GM18511 (cell line): Measurements from ENCODE around the gene ACTR5.
A peak's percentile ranks its signal among the peaks of the same experiment; 100 is the strongest.

Source experiments
- ATAC-seq: cut with Tn5 transposase; IDR thresholded peaks from one replicate; pipeline ENCODE4 v1.9.1; 2021; ENCODE audit warnings: mild to moderate bottlenecking, moderate library complexity; ENCODE audit not compliant: unreplicated experiment

Gene ACTR5

GRCh38 chr20:38748097-38748860, at the start of gene ACTR5:
Gene ACTR5, plus strand, starts transcription at chr20:38748460. Its CDS starts 19 bp downstream, at chr20:38748479.
- ATAC-seq = peak; percentile 91

GRCh38 chr20:38698541-38698940, 49.7 kb upstream of the ACTR5 start:
- ATAC-seq = no peak

- no peak for ATAC-seq
These were observed 48.1 kb upstream of the ACTR5 start for GRCh38 chr20:38700141-38700540.

- ATAC-seq = no peak
These were observed 47.3 kb upstream of the ACTR5 start for GRCh38 chr20:38700926-38701325.

- no peak for ATAC-seq
These were observed 44.7 kb upstream of the ACTR5 start for GRCh38 chr20:38703526-38703925.

GRCh38 chr20:38704136-38704535, 44.1 kb upstream of the ACTR5 start:
- no peak for ATAC-seq

GRCh38 chr20:38706509-38706908, 41.8 kb upstream of the ACTR5 start:
- no peak for ATAC-seq

- no peak for ATAC-seq
These were observed 34.0 kb upstream of the ACTR5 start for GRCh38 chr20:38714308-38714707.

GRCh38 chr20:38715646-38716045, 32.6 kb upstream of the ACTR5 start:
- no peak for ATAC-seq

- no peak for ATAC-seq
These were observed 25.6 kb upstream of the ACTR5 start for GRCh38 chr20:38722683-38723016.

- ATAC-seq = no peak
These were observed 25.0 kb upstream of the ACTR5 start for GRCh38 chr20:38723017-38723847.

GRCh38 chr20:38723848-38724625, 24.2 kb upstream of the ACTR5 start, which contains the start of gene SLC32A1:
Gene SLC32A1, plus strand, starts transcription at chr20:38724486. Its CDS starts 239 bp downstream, at chr20:38724725.
- ATAC-seq = no peak

GRCh38 chr20:38724626-38725147, 23.6 kb upstream of the ACTR5 start:
- no peak for ATAC-seq

- ATAC-seq = no peak
These were observed 22.9 kb upstream of the ACTR5 start for GRCh38 chr20:38725148-38725901.

GRCh38 chr20:38725931-38726803, 22.1 kb upstream of the ACTR5 start:
- no peak for ATAC-seq

- ATAC-seq = no peak
These were observed 21.3 kb upstream of the ACTR5 start for GRCh38 chr20:38726804-38727606.

GRCh38 chr20:38727607-38728190, 20.6 kb upstream of the ACTR5 start:
- no peak for ATAC-seq

- ATAC-seq = no peak
These were observed 20.0 kb upstream of the ACTR5 start for GRCh38 chr20:38728191-38728781.
